ENCODE results near the gene SMIM15. TPM values are rescaled to one million over a fixed set of nuclear protein-coding genes. Genes with fewer than 3 reads are reported as not detected.
A peak's percentile ranks its signal among the peaks of the same experiment; 100 is the strongest.

The SMIM15 gene
- 10 to 100 TPM in 4 of 6 donors, 1 to 10 TPM in 2; 6.4 to 51.1 (median 35.3) TPM for total RNA-seq

- ATAC-seq (ENCODE audit: low FRiP score in 2 of 2) = peak; percentile 96 to 99
- peak; percentile 95 for DNase-seq
- TF ChIP-seq POLR2AphosphoS5 (IDR thresholded peaks at IDR 0.05) = peak; percentile 77 to 87
- peak in 1 of 4 donors; percentile 18 for TF ChIP-seq EP300 (IDR thresholded peaks at IDR 0.05)
- peak in 3 of 6 experiments; percentile 21 to 56 (median 41) for TF ChIP-seq CTCF (IDR thresholded peaks at IDR 0.05)
- TF ChIP-seq POLR2A (IDR thresholded peaks at IDR 0.05) = peak in 2 of 4 donors; percentile 54 to 81
- Histone ChIP-seq H3K27me3 (no peaks in the 10 kb centered on the region), H3K4me3 (peak within 1 kb of the TSS; percentile 66 to 76 (median 70)), H3K9me3 (no peaks in the 10 kb centered on the region), H3K36me3 (peaks cover 0 to 17% (median 2%) of the 10 kb centered on the region in 4 donors), H3K4me1 (peaks cover 3 to 37% (median 22%) of the 10 kb centered on the region in 4 donors), H3K27ac (peak within 1 kb of the TSS; percentile 90 to 97 (median 92))
- WGBS, 2 donors = 0 to 1% methylated on average over 29 to 34 of the region's 73 CpGs
Observed at GRCh38 chr5:61162010-61162831, at the start of gene SMIM15. SMIM15 (minus strand) TSS chr5:61162468; CDS start chr5:61160171, 2,297 bp downstream.

- Histone ChIP-seq H3K9me3 (peaks cover 0 to 11% (median 0%) of the 10 kb centered on the region in 4 donors), H3K27ac (no peak overlapping the region), H3K4me1 (no peaks in the 10 kb centered on the region), H3K4me3 (no peak overlapping the region), H3K27me3 (no peaks in the 10 kb centered on the region), H3K36me3 (no peaks in the 10 kb centered on the region)
- ATAC-seq (ENCODE audit: low FRiP score in 2 of 2) (no peak), DNase-seq (no peak)
- TF ChIP-seq POLR2A (IDR thresholded peaks at IDR 0.05) (no peak), CTCF (IDR thresholded peaks at IDR 0.05) (no peak), POLR2AphosphoS5 (IDR thresholded peaks at IDR 0.05) (no peak)
Observed at GRCh38 chr5:61207884-61208283, 45.6 kb upstream of the SMIM15 start.

GRCh38 chr5:61205013-61205412 is 42.7 kb upstream of the SMIM15 start:
- 92 to 96% methylated on average over 5 of the region's 5 CpGs for WGBS, 2 donors
- H3K4me1 ChIP-seq = no peaks in the 10 kb centered on the region
- H3K4me3 ChIP-seq = no peak overlapping the region
- no peaks in the 10 kb centered on the region for H3K27me3 ChIP-seq
- ATAC-seq (ENCODE audit: low FRiP score in 2 of 2) (no peak), DNase-seq (peak in 1 of 2 donors; percentile 30)
- peaks cover 0 to 11% (median 0%) of the 10 kb centered on the region in 4 donors for H3K9me3 ChIP-seq
- no peak for TF ChIP-seq POLR2AphosphoS5 (IDR thresholded peaks at IDR 0.05)
- no peaks in the 10 kb centered on the region for H3K36me3 ChIP-seq
- no peak overlapping the region for H3K27ac ChIP-seq

GRCh38 chr5:61202213-61202612 is 39.9 kb upstream of the SMIM15 start:
- Histone ChIP-seq H3K4me3 (no peak overlapping the region), H3K4me1 (no peaks in the 10 kb centered on the region), H3K27me3 (no peaks in the 10 kb centered on the region), H3K27ac (no peak overlapping the region), H3K36me3 (no peaks in the 10 kb centered on the region), H3K9me3 (peaks cover 0 to 11% (median 3%) of the 10 kb centered on the region in 4 donors)
- ATAC-seq (ENCODE audit: low FRiP score in 2 of 2) = no peak
- no peak for TF ChIP-seq CTCF (IDR thresholded peaks at IDR 0.05)
- no peak for TF ChIP-seq POLR2AphosphoS5 (IDR thresholded peaks at IDR 0.05)
- no peak for TF ChIP-seq POLR2A (IDR thresholded peaks at IDR 0.05)
- TF ChIP-seq EP300 (IDR thresholded peaks at IDR 0.05) = no peak
- WGBS, 2 donors = 86 to 88% methylated on average over 2 of the region's 2 CpGs
- DNase-seq = no peak

- no peak overlapping the region for H3K4me3 ChIP-seq
- no peak for DNase-seq
- no peaks in the 10 kb centered on the region for H3K4me1 ChIP-seq
- 89 to 94% methylated on average over 4 to 8 of the region's 8 CpGs for WGBS, 2 donors
- H3K36me3 ChIP-seq = no peaks in the 10 kb centered on the region
- H3K9me3 ChIP-seq = peaks cover 0 to 8% (median 3%) of the 10 kb centered on the region in 4 donors
- H3K27me3 ChIP-seq = no peaks in the 10 kb centered on the region
- no peak overlapping the region for H3K27ac ChIP-seq
- no peak for TF ChIP-seq EP300 (IDR thresholded peaks at IDR 0.05)
- TF ChIP-seq CTCF (IDR thresholded peaks at IDR 0.05) = no peak
- no peak for TF ChIP-seq POLR2AphosphoS5 (IDR thresholded peaks at IDR 0.05)
- no peak for TF ChIP-seq POLR2A (IDR thresholded peaks at IDR 0.05)
- ATAC-seq (ENCODE audit: low FRiP score in 2 of 2) = no peak
Observed at GRCh38 chr5:61200582-61201155, 38.4 kb upstream of the SMIM15 start.

Data from upper lobe of left lung (tissue), 6 donors.